GM18868 (cell line): ENCODE data around the gene CAMTA1.

Experiments used
- ATAC-seq: cut with Tn5 transposase; IDR thresholded peaks from one replicate; pipeline ENCODE4 v1.9.1; 2021; ENCODE audit warnings: mild to moderate bottlenecking, moderate library complexity; ENCODE audit not compliant: unreplicated experiment

CAMTA1 gene

DNA sequence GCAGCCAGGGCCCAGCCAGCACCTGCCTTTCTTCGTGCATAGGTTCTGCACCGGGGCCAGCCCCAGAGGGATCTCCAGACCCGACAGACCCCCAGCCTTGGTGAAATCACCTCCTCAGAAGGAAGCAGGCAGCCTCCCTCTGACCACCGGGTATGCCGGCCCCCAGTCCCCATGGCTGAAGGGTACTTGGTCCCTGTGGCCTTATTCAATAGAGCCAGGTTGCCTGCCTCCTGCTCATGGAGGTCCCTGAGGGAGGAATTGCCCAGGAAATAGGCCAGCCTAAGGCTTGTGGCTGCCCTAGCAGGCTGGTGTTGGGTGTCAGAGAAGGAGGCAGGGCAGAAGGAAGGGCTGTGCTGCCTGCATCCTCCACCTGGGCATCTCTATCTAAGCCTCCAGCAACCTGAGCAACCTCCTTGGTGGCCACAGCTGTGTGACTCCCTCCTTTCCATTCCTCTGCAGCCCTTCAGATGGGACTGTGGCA is 647.7 kb downstream of the CAMTA1 start:
- ATAC-seq = no peak

DNA sequence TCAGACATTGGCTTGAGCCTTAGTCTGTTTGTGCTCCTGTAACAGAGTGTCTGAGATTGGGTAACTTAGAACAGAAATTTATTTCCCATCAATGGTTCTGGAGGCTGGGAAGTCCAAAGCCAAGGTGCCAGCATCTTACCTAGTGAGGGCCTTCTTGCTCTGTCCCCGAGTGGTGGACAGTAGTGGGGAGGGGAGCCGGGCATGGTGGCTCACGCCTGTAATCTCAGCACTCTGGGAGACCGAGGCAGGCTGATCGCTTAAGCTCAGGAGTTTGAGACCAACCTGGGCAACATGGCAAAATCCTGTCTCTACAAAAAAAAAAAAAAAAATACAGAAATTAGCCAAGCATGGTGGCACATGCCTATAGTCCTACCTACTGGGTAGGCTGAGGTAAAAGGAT is 649.3 kb downstream of the CAMTA1 start:
- no peak for ATAC-seq

DNA sequence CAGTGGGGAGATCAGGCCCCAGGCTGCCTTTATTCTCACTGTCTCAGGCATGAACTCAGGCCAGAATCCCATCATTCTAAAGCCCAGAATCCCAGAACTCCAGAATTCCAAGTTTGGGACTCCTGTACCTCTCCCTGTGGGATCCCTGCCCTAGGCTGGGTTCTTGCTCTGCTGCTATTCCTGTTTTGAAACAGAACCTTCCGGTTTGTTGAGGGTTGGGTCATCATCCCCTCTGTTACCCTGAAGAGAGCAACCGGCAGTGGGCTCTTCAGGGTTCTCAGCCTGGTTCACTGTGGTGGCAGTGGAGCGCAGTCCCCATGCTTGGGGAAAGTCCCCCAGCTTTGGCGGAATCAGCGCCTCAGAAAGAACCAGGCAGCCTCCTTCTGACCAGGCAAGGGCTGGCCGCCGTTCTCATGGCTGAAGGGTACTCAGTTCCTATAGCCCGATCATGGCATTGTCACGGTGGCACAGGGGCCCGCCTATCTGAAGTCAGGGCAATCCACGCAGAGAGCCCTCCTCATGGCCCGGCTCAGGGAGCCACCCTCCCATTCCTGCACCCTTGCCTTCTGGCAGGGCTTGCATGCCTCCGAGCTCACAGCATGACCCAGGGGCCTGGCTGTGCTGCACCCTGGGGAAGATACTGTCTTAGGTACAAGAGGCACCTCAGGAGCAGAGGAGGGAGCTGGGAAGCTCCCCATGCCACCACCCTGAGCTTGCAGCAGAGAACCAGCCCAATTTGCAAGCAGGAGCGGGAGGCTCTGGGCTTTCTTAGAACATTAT is 650.2 kb downstream of the CAMTA1 start:
- no peak for ATAC-seq

DNA sequence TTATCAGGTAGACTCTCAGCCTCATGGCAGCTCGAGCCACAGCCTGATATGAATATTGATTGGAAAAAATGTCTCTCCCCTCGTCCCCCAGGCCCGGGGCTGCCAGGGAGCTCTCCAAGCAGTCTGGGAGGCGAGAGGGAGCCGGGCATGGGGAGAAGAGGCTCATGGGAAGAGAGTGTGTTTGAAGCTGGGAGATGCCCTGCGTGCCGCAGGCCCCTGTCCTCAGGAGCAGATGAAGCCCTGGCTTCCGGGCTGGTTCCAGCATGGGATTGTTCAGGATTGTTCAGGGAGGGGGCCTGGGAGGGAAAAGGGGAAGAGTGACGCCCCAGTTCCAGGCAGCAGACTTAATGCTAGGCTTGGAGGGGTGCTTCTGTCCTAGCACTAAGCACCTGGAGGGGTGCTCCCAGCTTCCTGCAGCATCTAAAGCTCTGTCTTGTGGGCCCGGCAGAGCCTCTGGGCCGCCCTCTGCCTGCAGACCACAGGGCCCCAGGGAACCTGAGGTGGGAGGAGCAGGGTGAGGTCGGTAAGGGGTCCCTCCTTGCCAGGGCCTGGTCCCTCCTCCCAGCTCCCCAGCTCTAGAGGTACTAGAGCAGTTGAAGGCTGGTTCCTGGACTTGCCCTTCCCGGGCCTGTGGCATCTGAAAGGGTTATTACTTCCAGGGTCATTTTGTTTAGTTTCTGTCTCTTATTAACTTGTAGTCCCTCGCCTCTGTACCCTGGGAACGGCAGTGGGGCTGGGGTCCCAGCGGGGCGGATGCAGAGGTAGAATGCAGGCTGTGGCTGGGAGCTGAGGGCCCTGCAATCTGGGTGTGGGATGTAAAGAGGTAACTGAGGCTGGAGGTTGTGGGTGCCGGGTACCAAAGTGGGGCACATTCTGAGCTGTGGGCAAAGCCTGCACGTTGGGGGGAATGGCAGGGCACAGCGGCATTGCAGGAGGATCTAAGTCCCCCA is 651.1 kb downstream of the CAMTA1 start:
- no peak for ATAC-seq

DNA sequence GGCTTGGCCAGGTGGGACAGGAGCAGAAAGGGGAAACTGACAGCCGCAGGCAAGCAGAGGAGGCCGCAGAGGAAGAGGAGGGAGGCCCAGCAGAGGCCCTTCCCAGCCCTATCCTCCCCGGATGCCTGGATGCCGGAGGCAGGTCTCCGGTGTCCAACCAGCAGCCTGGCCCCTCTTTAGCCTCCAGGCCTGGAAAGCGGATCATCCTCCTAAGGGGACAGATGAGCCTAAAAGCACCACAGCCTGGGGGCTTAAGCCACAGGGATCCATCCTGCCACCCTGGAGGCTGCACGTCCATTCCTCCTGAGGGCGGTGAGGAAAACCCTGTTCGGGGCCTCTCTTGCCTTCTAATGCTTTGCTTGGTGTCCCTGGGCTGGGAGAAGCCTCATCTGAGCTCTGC is 651.8 kb downstream of the CAMTA1 start:
- ATAC-seq = no peak

DNA sequence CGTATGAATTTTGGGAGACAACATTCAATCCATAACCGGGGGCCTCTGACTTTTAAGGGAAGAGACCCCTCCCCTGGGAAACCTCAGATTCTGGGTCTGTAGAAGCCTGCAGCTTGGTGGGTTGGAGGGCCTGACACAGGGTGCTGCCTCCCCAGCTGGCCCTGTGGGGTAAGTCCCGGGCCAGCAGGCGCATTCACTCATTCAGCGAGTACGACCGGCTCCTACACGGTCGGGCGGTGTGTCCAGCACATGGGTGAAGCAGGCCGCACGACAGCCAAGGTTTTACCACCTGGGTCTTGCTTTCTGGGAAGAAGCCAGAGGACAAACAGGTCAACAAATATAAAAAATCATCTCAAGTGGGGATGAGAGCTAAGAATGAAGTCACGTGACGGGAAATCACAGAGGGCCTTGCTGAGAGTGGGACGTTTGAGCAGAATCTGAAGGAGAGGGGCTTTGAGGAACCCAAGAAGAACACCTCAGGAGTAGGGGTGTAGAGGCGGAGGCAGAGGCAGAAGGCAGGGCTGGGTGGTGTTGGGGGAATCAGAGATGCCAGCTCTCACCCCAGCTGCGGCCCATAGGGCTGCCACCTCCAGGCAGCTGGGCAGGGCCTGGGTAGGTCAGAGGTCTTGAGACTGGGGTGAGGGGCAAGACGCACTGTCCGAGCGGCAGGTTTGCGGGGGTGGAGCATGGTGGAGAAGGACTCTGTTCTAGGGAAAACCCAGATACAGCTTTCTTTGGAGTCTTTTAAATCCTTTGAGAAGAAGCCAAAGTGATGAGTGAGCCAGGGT is 652.5 kb downstream of the CAMTA1 start:
- ATAC-seq = no peak

DNA sequence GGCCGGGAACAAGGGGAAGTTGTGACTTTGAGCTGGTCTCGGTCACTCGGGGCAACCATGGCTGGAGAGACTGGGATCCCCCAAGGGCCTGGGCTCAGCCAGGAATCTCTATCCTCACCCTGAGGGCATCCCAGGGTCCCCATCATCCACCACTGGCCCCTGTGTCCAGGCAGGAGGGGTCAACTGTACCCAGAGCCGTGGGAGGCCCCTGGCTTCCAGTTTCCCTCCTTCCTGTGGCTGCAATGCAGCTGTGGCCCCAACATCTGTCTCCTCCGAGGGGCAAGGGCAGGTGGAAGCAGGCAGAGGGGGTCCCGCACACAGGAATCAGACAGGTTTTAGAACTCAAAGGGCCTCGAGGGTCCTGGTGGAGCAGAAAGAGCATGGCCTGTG is 653.1 kb downstream of the CAMTA1 start:
- ATAC-seq = no peak

DNA sequence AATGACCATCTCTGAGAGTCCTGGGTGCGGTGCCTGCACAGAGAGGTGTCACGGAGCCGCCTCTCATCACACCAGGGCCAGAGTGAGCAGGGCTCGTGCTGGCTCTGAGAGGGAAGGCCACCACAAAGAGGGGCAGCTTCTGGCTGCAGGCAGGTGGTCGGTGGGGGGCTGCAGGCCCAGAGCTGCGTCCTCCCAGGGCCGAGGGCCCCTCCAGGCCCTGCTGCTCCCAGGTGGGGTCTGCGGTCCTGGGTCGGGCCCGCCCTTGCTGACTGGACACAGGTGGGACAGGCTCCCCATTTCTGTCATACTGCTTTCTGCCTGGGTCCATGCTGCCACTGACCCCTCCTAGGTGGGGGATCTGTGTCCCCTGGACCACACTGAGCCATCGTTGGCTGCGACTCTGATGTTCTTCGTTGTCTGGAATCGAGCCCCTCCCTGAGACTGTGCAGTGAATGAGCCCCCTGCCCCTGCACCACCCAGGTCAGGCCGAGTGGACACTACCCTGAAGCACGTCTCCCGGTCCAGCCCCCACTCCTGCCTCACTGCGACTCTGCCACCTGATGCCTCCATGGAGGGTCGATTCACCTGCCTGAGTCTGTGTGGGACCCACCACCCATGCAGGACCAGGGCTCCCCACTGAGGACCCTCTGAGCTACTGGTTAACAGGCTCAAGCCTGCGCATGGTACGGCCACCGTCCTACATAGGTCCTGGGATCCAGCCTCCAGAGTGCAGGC is 653.8 kb downstream of the CAMTA1 start:
- ATAC-seq = no peak

DNA sequence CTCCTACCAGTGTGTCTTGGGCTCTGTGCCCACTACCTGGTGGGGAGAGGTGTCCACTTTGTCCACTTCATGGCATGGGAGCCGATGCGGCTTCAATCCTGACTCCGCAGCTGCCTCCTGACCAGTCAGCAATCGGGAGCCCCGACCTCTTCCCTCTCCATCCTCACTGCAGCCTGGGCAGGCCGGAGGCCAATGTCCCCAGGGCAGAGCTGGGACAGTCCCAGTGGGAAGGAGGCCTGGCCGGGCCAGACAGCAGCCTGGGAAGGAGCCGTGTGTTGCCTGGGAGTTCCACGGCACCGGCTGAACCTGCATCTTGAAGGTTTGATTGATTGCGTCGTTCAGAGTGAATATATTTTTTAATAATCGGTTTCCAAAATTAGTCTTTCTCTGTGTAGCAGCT is 654.9 kb downstream of the CAMTA1 start:
- ATAC-seq = no peak

DNA sequence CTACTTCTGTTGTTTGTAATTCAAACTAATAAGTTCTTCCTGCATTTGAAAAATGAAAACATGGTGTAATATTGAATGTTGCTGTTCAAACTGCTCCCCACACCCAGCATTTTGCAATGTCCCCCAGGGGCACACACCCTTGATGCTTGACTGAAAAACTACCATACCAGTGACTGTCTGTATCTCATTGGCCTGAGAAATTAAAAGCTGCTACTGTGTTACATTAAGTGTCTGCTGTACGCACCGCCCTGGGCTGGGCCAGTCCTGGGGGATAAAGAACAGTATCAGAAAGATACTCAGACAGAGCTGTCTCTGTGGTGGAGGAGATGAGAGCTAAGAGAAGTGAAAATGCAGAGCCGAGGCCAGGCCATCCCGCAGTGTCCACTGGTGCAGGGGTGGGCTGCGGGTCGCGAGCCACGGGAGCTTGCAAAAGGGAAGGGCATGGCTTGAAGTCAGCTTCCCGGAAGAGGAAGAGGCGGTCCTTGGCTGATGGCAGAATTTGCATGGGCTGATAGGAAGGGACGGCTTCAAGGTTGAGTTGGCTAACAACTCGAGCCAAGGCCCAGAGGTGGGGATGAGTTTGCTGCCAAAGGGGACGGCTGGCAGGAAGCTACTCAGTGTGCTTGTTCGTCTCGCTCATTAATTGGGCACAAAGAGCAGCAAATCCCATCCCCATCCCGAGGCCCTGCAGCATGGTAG is 656.0 kb downstream of the CAMTA1 start:
- ATAC-seq = no peak

DNA sequence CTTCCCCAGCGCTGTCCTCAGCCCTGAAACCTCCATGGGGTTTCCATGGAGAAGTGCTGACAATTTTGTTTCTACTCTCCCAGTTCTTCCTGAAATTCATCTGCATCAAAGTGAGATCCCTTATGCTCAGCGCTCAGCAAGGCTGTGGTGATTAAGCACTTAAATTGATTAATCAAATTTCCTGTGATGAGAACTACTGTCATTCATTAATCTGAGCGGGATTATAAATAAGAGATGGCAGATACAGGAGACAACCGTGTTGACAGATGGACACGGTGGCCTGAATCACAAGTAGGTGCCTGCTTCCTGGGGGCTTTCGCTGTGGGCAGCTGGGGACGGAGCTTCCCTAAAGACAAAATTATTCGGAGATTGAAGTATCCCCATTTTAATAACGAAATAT is 656.8 kb downstream of the CAMTA1 start:
- no peak for ATAC-seq

DNA sequence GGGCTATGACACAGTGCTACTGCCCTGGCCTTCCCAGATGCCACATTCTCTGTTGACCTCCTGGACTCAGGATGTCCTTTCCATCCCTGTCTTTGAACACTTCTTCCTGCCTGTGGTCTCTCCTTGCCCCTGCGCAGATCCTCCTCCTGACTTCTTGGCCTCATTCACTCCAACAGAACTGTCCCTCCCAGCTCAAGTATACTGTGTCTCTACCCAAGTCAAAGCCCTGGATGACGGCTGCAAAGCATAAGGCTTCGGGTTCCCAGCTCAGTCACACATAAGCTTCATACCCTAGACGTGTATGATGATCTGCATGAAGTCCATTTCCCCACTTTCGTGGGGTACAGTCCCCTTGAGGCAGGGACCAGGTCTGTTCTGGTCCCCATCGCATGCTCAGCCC is 657.7 kb downstream of the CAMTA1 start:
- ATAC-seq = no peak

DNA sequence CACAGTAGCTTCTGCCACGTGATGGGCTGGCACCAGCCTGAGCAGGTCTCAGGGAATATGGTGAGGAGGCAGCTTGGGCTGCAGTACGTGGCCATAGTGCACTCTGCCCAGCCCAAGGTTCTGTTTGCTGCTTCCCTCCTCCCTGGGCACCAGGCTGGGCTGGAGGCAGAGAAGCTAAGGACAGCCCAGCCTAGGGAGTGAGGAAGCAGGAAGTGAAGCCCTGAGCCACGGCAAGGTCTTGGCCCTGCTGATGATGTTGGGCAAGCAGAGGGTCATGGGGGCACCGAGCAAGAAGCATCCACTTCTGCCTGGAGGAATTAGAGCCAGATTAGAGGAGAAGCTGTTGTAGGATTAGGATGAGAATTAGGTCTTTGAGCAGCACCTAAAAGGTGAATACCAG is 659.1 kb downstream of the CAMTA1 start:
- no peak for ATAC-seq

DNA sequence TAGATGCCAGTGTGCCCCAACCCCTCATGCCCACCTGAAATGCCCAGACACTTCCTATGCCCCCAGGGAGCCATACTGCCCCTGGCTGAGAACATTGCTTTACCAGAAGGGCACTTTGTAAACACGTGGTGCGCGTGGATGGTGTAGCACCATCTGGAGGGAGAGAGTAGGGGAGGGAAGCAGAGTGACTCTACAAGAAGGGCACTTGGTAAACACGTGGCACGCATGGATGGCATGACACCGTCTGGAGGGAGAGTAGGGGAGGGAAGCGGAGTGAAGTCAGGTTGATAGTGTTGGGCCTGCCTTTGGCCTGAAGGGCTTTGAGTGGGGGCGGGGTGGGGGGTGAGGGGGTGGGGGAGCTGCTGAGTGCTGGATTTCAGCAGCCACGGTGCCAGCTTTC is 661.8 kb downstream of the CAMTA1 start:
- ATAC-seq = no peak

DNA sequence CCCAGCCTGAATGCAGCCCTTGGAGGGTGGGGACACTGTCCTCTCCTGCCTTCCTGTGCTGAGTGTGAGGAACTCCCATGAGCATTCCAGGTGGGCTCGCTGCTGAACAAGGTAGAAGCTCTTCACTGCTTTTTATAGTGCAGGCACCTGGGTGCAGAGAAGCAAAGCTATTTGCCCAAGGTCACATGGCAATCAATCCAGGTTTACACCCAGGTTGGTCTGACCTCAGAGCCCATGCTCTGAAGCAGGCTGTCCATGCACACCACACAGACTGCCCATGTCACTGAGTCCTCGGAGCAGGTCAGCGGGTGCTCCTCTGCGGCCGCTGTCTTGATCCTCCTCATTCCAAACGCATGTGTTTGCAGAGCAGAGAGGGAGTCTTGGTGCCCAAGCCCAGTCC is 662.5 kb downstream of the CAMTA1 start:
- ATAC-seq = no peak

DNA sequence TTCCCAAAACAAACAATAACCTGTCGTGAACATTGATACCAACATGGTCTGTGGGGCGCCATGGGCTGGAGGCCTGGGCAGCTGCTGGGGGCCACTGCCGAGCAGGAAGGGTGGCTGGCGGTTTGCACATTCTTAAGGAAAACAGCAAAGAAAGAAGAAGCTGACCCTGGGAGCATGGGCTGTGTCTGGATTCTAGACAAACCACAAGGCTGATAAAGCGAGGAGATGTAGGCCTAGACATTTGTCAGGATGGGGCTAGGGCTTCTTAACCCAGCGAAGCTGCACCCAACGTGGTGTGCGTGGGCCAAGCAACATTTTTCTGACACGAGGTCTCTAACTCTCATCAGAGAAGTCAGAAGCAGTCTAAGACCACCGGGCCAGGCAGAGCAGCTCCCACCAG is 663.7 kb downstream of the CAMTA1 start:
- no peak for ATAC-seq

DNA sequence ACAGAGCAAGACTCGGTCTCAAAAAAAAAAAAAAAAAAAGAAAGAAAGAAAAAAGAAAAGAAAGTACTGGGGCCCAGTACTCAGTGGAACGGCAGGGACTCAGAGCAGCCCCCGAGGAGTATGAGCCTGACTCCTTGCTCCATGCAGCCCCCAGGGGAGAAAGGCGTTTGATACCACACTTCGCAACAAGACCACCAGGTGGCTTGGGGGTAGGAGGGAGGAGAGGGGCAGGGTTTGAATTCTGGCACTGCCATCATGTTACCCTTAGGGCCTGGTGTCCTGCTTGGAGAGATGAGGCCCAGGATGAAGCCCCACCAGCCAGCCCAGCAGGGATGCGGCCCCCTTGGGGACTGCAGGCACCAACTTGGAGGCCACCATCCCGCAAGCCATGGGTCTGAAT is 664.5 kb downstream of the CAMTA1 start:
- ATAC-seq = no peak

DNA sequence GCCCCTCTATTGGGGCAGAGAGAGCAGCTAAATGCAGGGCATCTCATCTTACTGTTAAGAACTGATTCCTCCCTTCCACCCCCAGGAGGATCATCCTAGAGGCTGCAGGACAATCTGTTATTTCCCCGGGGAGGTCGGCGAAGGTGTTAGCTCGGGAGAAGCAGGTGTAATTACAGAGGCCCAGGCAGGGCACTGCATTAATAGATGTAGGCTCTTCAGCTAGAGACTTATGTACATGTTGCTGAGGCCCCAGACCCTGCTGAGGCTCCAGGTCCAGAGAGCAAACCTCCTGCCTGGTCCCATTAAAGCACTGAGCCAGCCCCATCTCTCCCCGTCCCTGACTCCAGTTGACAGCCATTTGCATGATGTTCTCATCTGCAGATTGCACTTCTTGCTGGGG is 665.6 kb downstream of the CAMTA1 start:
- ATAC-seq = no peak

DNA sequence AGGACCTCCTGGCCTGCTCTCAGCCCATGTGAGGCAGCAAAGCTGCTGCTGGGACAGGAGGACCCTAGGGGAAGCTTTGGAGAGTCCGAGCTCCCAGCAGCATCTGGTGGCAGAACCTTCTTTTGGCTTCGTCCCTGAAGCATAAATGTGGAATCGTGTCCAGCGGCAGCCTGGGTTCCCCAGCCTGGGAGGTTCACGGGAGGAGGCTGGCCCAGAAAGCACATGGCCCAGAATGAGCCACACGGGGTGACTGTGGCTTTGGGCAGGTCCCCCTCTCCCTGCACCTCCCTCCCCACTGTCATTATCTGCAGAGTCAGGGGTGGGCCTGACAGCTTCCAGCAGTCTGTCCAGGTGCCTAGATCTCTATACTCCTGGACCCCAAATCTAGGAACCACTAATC is 667.8 kb downstream of the CAMTA1 start:
- no peak for ATAC-seq
